C4-2B (cell line): Measurements from ENCODE around the gene ERCC2.

Source experiments
- CTCF ChIP-seq: fragments of 450-650 bp; conservative IDR thresholded peaks from 2 replicates; pipeline ENCODE4 v1.5.1; 2017; ENCODE audit warnings: mild to moderate bottlenecking
- ZFX ChIP-seq: fragments of 450-650 bp; IDR thresholded peaks from 2 replicates; pipeline ENCODE4 v1.6.1; 2017

GRCh38 chr19:45382426-45382825, 12.1 kb upstream of the ERCC2 start:
- TF ChIP-seq CTCF (no peak), ZFX (no peak)
